ENCODE results near the gene PINLYP. TPM values are rescaled to one million over a fixed set of nuclear protein-coding genes. Genes with fewer than 3 reads are reported as not detected.
"Not testable (repeated sequence)": the region's sequence is repeated elsewhere in the genome, so short reads cannot be mapped to it uniquely, and the experiment has no call there.

PINLYP gene
- total RNA-seq, 1 donor from 2014 or later: 4.7 TPM

GRCh38 chr19:43598445-43599240 is 23.0 kb downstream of the PINLYP start:
- intact Hi-C loops (cut with DNase I): no loop called here
- Histone ChIP-seq H3K9me3 (no peaks in the 10 kb centered on the region), H3K27me3 (no peaks in the 10 kb centered on the region), H3K4me3 (no peak overlapping the region), H3K27ac (no peak overlapping the region), H3K4me1 (peaks cover 28% of the 10 kb centered on the region), H3K36me3 (peaks cover 46% of the 10 kb centered on the region)
- DNase-seq (no peak), ATAC-seq (no peak)
- TF ChIP-seq CTCF (IDR thresholded peaks at IDR 0.05): no peak

GRCh38 chr19:43599635-43600295 is 24.2 kb downstream of the PINLYP start:
- peaks cover 39% of the 10 kb centered on the region for H3K36me3 ChIP-seq
- intact Hi-C loops (cut with DNase I): no loop called here

GRCh38 chr19:43600326-43600725 is 24.7 kb downstream of the PINLYP start:
- H3K27me3 ChIP-seq; ATAC-seq; DNase-seq; H3K9me3 ChIP-seq; H3K4me3 ChIP-seq; intact Hi-C loops (cut with DNase I); H3K27ac ChIP-seq: not testable (repeated sequence)
- Histone ChIP-seq H3K4me1 (peaks cover 14% of the 10 kb centered on the region), H3K36me3 (peaks cover 39% of the 10 kb centered on the region)

More at GRCh38 chr19:43599635-43600295, 24.2 kb downstream of the PINLYP start:
- no peak overlapping the region for H3K27ac ChIP-seq
- no peak overlapping the region for H3K4me3 ChIP-seq
- peaks cover 20% of the 10 kb centered on the region for H3K4me1 ChIP-seq
- ATAC-seq (no peak), DNase-seq (no peak)
- H3K9me3 ChIP-seq: no peaks in the 10 kb centered on the region
- TF ChIP-seq CTCF (IDR thresholded peaks at IDR 0.05): no peak
- H3K27me3 ChIP-seq: no peaks in the 10 kb centered on the region

- no peak for TF ChIP-seq CTCF (IDR thresholded peaks at IDR 0.05)
- Histone ChIP-seq H3K36me3 (peaks cover 26% of the 10 kb centered on the region), H3K4me1 (no peaks in the 10 kb centered on the region), H3K9me3 (no peaks in the 10 kb centered on the region), H3K4me3 (no peak overlapping the region), H3K27ac (no peak overlapping the region), H3K27me3 (no peaks in the 10 kb centered on the region)
- DNase-seq: no peak
- ATAC-seq: no peak
- intact Hi-C loops (cut with DNase I): no loop called here
Measured at GRCh38 chr19:43605875-43606568, 30.4 kb downstream of the PINLYP start.

- no peak for TF ChIP-seq CTCF (IDR thresholded peaks at IDR 0.05)
- peaks cover 23% of the 10 kb centered on the region for H3K36me3 ChIP-seq
- H3K27ac ChIP-seq: no peak overlapping the region
- H3K27me3 ChIP-seq: no peaks in the 10 kb centered on the region
- ATAC-seq: no peak
- no peaks in the 10 kb centered on the region for H3K4me1 ChIP-seq
- intact Hi-C loops (cut with DNase I): no loop called here
- no peak overlapping the region for H3K4me3 ChIP-seq
- H3K9me3 ChIP-seq: no peaks in the 10 kb centered on the region
- DNase-seq: no peak
Measured at GRCh38 chr19:43606569-43607229, 31.1 kb downstream of the PINLYP start.

All from upper lobe of right lung (tissue), 1 donor.